ENCODE results near the gene TRIM49B.
"Not testable (repeated sequence)": the region's sequence is repeated elsewhere in the genome, so short reads cannot be mapped to it uniquely, and the experiment has no call there.

TRIM49B gene, protein sequence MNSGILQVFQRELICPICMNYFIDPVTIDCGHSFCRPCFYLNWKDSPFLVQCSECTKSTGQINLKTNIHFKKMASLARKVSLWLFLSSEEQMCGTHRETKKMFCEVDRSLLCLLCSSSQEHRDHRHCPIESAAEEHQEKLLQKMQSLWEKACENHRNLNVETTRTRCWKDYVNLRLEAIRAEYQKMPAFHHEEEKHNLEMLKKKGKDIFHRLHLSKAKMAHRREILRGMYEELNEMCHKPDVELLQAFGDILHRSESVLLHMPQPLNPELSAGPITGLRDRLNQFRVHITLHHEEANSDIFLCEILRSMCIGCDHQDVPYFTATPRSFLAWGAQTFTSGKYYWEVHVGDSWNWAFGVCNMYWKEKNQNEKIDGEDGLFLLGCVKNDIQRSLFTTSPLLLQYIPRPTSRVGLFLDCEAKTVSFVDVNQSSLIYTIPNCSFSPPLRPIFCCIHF

DNA sequence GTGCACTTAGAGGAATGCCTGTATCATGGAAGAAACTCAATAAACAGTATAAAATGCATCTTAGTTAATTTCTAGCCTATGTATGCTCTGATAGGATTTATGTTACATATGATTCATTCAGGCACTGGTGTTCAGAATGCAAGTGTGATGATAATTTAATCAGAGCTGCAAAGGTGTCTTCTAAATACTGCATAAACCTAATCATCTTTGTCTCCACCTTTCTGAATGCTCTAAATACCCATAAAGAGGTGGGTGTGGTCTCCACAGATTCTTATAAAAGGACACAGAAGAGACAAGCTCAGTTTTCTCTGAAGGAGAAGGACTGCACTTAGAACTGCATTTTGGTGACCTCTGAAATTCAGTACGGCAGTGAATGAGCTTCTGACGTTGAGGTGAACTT lies at the start of gene TRIM49B:
Gene TRIM49B (plus strand): TSS at position 301 of the 400 bp plus-strand sequence. CDS start 2,777 bp downstream, outside the sequence.
- not testable (repeated sequence) for H3K36me3 ChIP-seq (ENCODE audit: control insufficient read depth, insufficient read depth, low read length); H3K4me3 ChIP-seq (ENCODE audit: low read depth, low read length); H3K27ac ChIP-seq (ENCODE audit: low read depth, low read length); H3K9ac ChIP-seq (ENCODE audit: low read length); H3K9me3 ChIP-seq (ENCODE audit: control insufficient read depth, insufficient read depth, low read depth, low read length); H3K27me3 ChIP-seq (ENCODE audit: control insufficient read depth, insufficient read depth, low read length); H3K4me1 ChIP-seq (ENCODE audit: control insufficient read depth, insufficient read depth, low read length)

DNA sequence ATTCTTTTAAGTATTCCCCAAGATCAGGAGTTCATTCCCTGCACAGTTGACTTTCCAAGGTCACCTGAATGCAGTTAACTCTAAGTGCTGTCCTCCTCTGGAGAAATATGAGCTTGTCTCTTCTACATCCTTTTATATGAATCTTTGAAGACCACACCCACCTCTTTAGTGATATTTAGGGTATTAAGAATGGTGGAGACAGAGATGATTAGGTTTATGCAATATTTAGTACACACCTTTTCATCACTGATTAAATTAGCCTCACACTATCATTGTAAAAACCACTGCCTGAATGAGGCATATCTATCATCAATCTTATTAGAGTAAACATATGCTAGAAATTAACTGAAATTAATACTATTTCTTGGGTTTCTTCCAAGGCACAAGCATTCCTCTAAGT lies 44.8 kb upstream of the TRIM49B start, which contains the start of gene TRIM51G:
Gene TRIM51G (minus strand): TSS at position 101 of the 400 bp plus-strand sequence. CDS start 2,190 bp downstream, outside the sequence.
- not testable (repeated sequence) for H3K4me1 ChIP-seq (ENCODE audit: control insufficient read depth, insufficient read depth, low read length); H3K9me3 ChIP-seq (ENCODE audit: control insufficient read depth, insufficient read depth, low read depth, low read length); H3K4me3 ChIP-seq (ENCODE audit: low read depth, low read length); H3K36me3 ChIP-seq (ENCODE audit: control insufficient read depth, insufficient read depth, low read length); H3K27ac ChIP-seq (ENCODE audit: low read depth, low read length); H3K9ac ChIP-seq (ENCODE audit: low read length); H3K27me3 ChIP-seq (ENCODE audit: control insufficient read depth, insufficient read depth, low read length)

DNA sequence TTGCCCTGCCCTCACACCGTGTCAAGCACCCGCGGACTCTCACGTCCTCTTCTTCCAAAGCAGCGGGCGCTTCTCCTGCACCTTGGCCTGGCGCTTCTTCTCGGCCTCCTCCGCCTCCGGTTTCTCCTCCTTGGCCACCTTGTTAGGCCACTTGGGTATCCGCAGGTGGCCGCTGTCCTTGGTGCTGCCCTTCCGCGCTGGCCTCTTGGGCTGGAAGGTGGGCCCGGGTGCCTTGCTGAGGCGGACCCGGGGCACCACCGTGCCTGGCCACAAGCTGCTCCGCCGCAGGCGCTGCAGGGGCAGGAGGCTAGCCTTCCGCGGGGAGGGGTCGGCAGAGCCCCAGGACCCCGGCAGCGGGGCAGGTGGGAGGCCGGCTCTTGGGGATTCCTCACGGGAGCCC lies 19.6 kb downstream of the TRIM49B start:
- not testable (repeated sequence) for H3K4me1 ChIP-seq (ENCODE audit: control insufficient read depth, insufficient read depth, low read length); H3K27me3 ChIP-seq (ENCODE audit: control insufficient read depth, insufficient read depth, low read length); H3K9ac ChIP-seq (ENCODE audit: low read length)

DNA sequence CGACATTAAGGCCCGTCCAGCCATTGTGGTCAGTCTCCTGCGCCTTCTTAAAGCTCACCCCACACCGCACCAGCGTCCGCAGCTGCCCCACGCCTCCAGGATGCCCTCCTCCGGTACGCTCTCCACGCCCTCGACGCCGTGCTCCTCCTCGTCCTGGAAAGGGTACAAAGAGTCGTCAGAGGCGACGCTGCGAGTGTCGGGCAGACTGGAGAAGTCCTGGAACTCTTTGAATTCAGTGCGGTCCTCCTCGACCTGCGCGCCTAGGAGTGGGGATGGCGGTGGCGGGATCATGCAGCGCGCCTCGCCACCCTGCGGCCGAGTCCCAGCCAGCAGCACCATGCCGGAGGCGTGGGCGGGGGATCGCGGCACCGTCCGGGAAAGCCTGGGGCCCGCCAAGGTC lies 21.2 kb downstream of the TRIM49B start:
- H3K4me3 ChIP-seq (ENCODE audit: low read depth, low read length); H3K9ac ChIP-seq (ENCODE audit: low read length); H3K27me3 ChIP-seq (ENCODE audit: control insufficient read depth, insufficient read depth, low read length); H3K4me1 ChIP-seq (ENCODE audit: control insufficient read depth, insufficient read depth, low read length); H3K27ac ChIP-seq (ENCODE audit: low read depth, low read length); H3K36me3 ChIP-seq (ENCODE audit: control insufficient read depth, insufficient read depth, low read length): not testable (repeated sequence)
- H3K9me3 ChIP-seq (ENCODE audit: control insufficient read depth, insufficient read depth, low read depth, low read length), result peaks cover 16% of the 10 kb centered on the region; the same call in 1 of the 2 replicates

More for the DNA sequence above, 19.6 kb downstream of the TRIM49B start:
- not testable (repeated sequence) for H3K36me3 ChIP-seq (ENCODE audit: control insufficient read depth, insufficient read depth, low read length); H3K27ac ChIP-seq (ENCODE audit: low read depth, low read length); H3K4me3 ChIP-seq (ENCODE audit: low read depth, low read length)
- H3K9me3 ChIP-seq (ENCODE audit: control insufficient read depth, insufficient read depth, low read depth, low read length), result peaks cover 16% of the 10 kb centered on the region; the same call in 1 of the 2 replicates

DNA sequence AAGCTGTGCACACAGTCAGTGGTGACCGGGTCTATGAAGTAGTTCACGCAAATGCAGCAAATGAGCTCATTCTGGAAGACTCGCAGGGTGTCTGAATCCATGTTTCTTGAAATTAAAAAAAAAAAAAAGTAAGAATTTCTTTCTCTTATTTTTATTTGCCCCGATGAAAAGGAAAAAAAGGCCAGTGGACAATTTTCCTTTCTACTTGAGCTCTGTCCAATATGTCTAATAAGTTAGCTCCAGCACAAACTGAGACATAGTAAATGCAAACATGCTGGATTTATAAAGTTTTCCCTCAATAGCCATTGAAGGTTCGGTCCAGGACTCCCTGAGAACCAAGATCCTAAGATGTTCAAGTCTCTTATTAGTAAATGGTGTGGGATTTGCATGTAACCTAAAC lies 30.4 kb downstream of the TRIM49B start, which contains the start of gene TRIM64C:
Gene TRIM64C (minus strand): TSS at position 101 of the 400 bp plus-strand sequence. CDS start 0 bp downstream, at position 101.
- peaks cover 12% of the 10 kb centered on the region; the same call in 1 of the 2 replicates for H3K9me3 ChIP-seq (ENCODE audit: control insufficient read depth, insufficient read depth, low read depth, low read length)
- not testable (repeated sequence) for H3K4me3 ChIP-seq (ENCODE audit: low read depth, low read length); H3K9ac ChIP-seq (ENCODE audit: low read length); H3K36me3 ChIP-seq (ENCODE audit: control insufficient read depth, insufficient read depth, low read length); H3K27ac ChIP-seq (ENCODE audit: low read depth, low read length); H3K4me1 ChIP-seq (ENCODE audit: control insufficient read depth, insufficient read depth, low read length); H3K27me3 ChIP-seq (ENCODE audit: control insufficient read depth, insufficient read depth, low read length)

DNA sequence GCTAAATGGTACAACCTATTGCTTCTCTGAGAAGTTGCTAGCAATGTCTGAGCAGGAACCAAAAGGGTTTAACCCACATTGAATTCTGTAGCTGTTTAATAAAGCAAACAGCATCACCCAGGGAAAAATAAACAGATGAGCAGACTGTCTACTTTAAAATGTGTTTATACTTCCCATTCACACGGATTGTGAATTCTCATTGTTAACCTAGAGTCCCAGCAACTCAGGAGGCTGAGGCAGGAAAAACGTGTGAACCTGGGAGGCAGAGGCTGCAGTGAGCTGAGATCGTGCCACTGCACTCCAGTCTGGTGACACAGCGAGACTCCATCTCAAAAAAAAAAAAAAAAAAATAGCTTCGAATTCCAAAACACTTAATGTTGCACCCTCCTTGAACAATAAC lies 41.3 kb downstream of the TRIM49B start:
- H3K27me3 ChIP-seq (ENCODE audit: control insufficient read depth, insufficient read depth, low read length); H3K4me3 ChIP-seq (ENCODE audit: low read depth, low read length); H3K4me1 ChIP-seq (ENCODE audit: control insufficient read depth, insufficient read depth, low read length); H3K36me3 ChIP-seq (ENCODE audit: control insufficient read depth, insufficient read depth, low read length); H3K9ac ChIP-seq (ENCODE audit: low read length); H3K9me3 ChIP-seq (ENCODE audit: control insufficient read depth, insufficient read depth, low read depth, low read length); H3K27ac ChIP-seq (ENCODE audit: low read depth, low read length): not testable (repeated sequence)

All from HUES6 (cell line).